GM12891 (cell line): ENCODE measurements around the gene C7orf33.

Experiments
- DNase-seq: peaks from one replicate; pipeline ENCODE4 v3.0.0; 2011; ENCODE audit warnings: low spot score; ENCODE audit not compliant: insufficient read length
- FAIRE-seq: peaks from 2 replicates; lab custom pipeline; 2011; peaks lifted over from hg19 to GRCh38; lab: Jason Lieb, UNC
- PAX5 ChIP-seq: IDR thresholded peaks from 2 replicates; pipeline ENCODE4 v1.6.1; 2011; ENCODE audit warnings: low read length, moderate library complexity, mild to moderate bottlenecking; ENCODE audit not compliant: insufficient read depth, severe bottlenecking
- POLR2A ChIP-seq: IDR thresholded peaks from 2 replicates; pipeline ENCODE4 v1.6.1; 2011; ENCODE audit warnings: low read depth, low read length, control low read depth
- POLR2AphosphoS5 ChIP-seq: IDR thresholded peaks from 2 replicates; pipeline ENCODE4 v1.6.1; 2011; ENCODE audit warnings: low read depth, low read length, control low read depth
- POU2F2 ChIP-seq: IDR thresholded peaks from 2 replicates; pipeline ENCODE4 v1.6.1; 2011; ENCODE audit warnings: low read depth, mild to moderate bottlenecking, control low read depth, low read length, moderate library complexity
- SPI1 ChIP-seq: IDR thresholded peaks from 2 replicates; pipeline ENCODE4 v1.6.1; 2011; ENCODE audit warnings: low read depth, low read length, control low read depth
- TAF1 ChIP-seq: IDR thresholded peaks from 2 replicates; pipeline ENCODE4 v1.6.1; 2011; ENCODE audit warnings: low read depth, low read length, control low read depth

C7orf33 gene

GRCh38 chr7:148657929-148658328 lies 67.4 kb downstream of the C7orf33 start:
- FAIRE-seq (no peak), DNase-seq (no peak)
- TF ChIP-seq POLR2AphosphoS5 (no peak), TAF1 (no peak), POU2F2 (no peak)

- FAIRE-seq (no peak), DNase-seq (no peak)
- TF ChIP-seq TAF1: no peak
- TF ChIP-seq POU2F2: no peak
- no peak for TF ChIP-seq POLR2A
- no peak for TF ChIP-seq POLR2AphosphoS5
- no peak for TF ChIP-seq PAX5
- no peak for TF ChIP-seq SPI1
These were observed 70.9 kb downstream of the C7orf33 start for GRCh38 chr7:148661471-148661870.

- TF ChIP-seq POLR2A (no peak), SPI1 (no peak), TAF1 (no peak), PAX5 (no peak), POU2F2 (no peak), POLR2AphosphoS5 (no peak)
- DNase-seq (no peak), FAIRE-seq (no peak)
These were observed 72.1 kb downstream of the C7orf33 start for GRCh38 chr7:148662646-148663045.

GRCh38 chr7:148664324-148664723 lies 73.8 kb downstream of the C7orf33 start:
- TF ChIP-seq SPI1 (no peak), POLR2A (no peak), PAX5 (no peak), TAF1 (no peak), POLR2AphosphoS5 (no peak), POU2F2 (no peak)
- DNase-seq (no peak), FAIRE-seq (no peak)

- no peak for TF ChIP-seq TAF1
- TF ChIP-seq PAX5: no peak
- TF ChIP-seq POLR2A: no peak
- no peak for TF ChIP-seq SPI1
- no peak for TF ChIP-seq POU2F2
- TF ChIP-seq POLR2AphosphoS5: no peak
- no peak for FAIRE-seq
- DNase-seq: no peak
These were observed 74.7 kb downstream of the C7orf33 start for GRCh38 chr7:148665221-148665620.
